Body of pancreas (tissue), 4 donors: ENCODE results near the gene TBX20.

Source experiments
- POLR2A ChIP-seq, 3 donors: fragments of 450-650 bp; IDR thresholded peaks; one replicate each; pipeline ENCODE4 v1.6.1; 2016; ENCODE audit warnings: antibody characterized with exemption in 3 of 3, mild to moderate bottlenecking in 2 of 3
- TF ChIP-seq, protein P1 (sequence below), 7 experiments: fragments of 450-650 bp in 4 of 7; fragments of 200-600 bp in 3 of 7; sonication (generic) in 3 of 7; IDR thresholded peaks; one replicate each; pipeline ENCODE4 v1.5.1; 2016 to 2019; ENCODE audit warnings: antibody characterized with exemption in 7 of 7

DNA sequence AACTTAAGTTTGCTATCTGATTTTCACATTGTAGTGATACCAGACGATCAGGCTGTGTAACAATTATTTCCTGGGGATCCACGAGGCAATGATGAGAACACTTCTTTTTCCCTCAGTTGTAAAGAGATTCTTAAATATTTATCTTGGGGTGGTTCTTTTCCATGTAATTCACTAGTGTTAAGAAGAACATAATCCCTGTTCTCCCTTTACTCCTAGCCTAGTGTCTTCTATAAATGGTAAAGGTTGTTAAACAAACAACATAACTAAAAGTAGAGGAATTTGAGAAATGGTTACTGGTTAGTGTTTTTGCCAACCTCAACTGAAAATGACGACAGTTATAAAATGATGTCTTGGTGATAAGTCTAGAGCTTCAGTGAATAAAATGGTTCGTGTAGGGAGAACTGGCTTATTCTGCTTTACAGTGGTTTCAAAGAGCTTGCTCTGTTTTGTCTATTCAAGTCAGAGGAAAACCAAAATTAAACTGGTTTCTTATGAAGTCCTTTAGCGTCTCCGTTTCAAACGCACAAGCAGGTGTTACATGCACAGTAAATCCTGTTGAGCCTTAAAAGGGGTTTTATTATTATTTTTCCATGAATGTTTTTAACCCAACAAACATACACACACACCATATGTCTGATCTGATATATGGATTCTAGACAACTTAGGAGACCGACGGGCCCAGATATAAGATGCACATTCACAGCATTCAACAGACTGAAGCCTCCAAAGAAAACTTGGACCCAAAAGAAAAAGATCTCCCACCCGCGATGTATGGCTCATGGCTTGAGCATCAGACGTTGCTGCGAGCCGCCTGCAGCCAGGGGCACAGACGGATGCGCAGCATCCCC lies 1.1 kb downstream of the TBX20 start:
- TF ChIP-seq, protein P1, sequence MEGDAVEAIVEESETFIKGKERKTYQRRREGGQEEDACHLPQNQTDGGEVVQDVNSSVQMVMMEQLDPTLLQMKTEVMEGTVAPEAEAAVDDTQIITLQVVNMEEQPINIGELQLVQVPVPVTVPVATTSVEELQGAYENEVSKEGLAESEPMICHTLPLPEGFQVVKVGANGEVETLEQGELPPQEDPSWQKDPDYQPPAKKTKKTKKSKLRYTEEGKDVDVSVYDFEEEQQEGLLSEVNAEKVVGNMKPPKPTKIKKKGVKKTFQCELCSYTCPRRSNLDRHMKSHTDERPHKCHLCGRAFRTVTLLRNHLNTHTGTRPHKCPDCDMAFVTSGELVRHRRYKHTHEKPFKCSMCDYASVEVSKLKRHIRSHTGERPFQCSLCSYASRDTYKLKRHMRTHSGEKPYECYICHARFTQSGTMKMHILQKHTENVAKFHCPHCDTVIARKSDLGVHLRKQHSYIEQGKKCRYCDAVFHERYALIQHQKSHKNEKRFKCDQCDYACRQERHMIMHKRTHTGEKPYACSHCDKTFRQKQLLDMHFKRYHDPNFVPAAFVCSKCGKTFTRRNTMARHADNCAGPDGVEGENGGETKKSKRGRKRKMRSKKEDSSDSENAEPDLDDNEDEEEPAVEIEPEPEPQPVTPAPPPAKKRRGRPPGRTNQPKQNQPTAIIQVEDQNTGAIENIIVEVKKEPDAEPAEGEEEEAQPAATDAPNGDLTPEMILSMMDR (IDR thresholded peaks at IDR 0.05) = no peak
- no peak for TF ChIP-seq POLR2A (IDR thresholded peaks at IDR 0.05)
